SU-DHL-6 (cell line): ENCODE results near the gene DRC7.

Source experiments
- H2AFZ ChIP-seq: fragments of 200-600 bp; sonication (generic); 2 replicates; pipeline ENCODE4 v1.6.1; 2014; ENCODE audit warnings: low read depth, mild to moderate bottlenecking, moderate library complexity, mixed read lengths, antibody characterized with exemption, low read length; ENCODE audit not compliant: severe bottlenecking
- H3F3A ChIP-seq: fragments of 200-600 bp; shearing (Covaris generic); 2 replicates; pipeline ENCODE4 v1.6.0; 2016; ENCODE audit warnings: antibody characterized with exemption, mild to moderate bottlenecking; ENCODE audit not compliant: insufficient read depth
- H3K27ac ChIP-seq: fragments of 200-600 bp; sonication (generic); 2 replicates; pipeline ENCODE4 v1.5.1; 2016; ENCODE audit warnings: low read depth, mild to moderate bottlenecking, low read length, moderate library complexity, mixed read lengths
- H3K27me3 ChIP-seq: fragments of 200-600 bp; sonication (generic), shearing (Covaris generic); 2 replicates; pipeline ENCODE4 v1.6.0; 2014; ENCODE audit warnings: mild to moderate bottlenecking, low read length
- H3K36me3 ChIP-seq: fragments of 200-600 bp; sonication (generic); 2 replicates; pipeline ENCODE4 v1.6.1; 2014; ENCODE audit warnings: mild to moderate bottlenecking, low read length, mixed read lengths
- H3K4me2 ChIP-seq: fragments of 300-600, 200-600 bp; shearing (Covaris generic), sonication (generic); 2 replicates; pipeline ENCODE4 v1.6.0; 2014; ENCODE audit warnings: low read length, low read depth, mild to moderate bottlenecking; ENCODE audit not compliant: poor library complexity, severe bottlenecking
- H3K4me3 ChIP-seq: fragments of 200-600 bp; sonication (generic); 2 replicates; pipeline ENCODE4 v1.5.1; 2014; ENCODE audit warnings: antibody characterized with exemption, low read length, mild to moderate bottlenecking, mixed read lengths; ENCODE audit not compliant: insufficient read depth, poor library complexity, severe bottlenecking
- H3K79me2 ChIP-seq: fragments of 200-600 bp; sonication (generic); 2 replicates; pipeline ENCODE4 v1.6.1; 2014; ENCODE audit warnings: mild to moderate bottlenecking, low read length, moderate library complexity; ENCODE audit not compliant: insufficient read depth
- H3K9ac ChIP-seq: fragments of 200-600 bp; sonication (generic); 2 replicates; pipeline ENCODE4 v1.7.0; 2014; ENCODE audit warnings: mild to moderate bottlenecking, low read length
- H3K9me2 ChIP-seq: fragments of 200-600 bp; sonication (generic); replicated peaks from 2 replicates; pipeline ENCODE4 v1.6.1; 2014; ENCODE audit warnings: low read length; ENCODE audit not compliant: insufficient read depth
- H3K9me3 ChIP-seq: fragments of 200-600 bp; sonication (generic); 2 replicates; pipeline ENCODE4 v1.6.1; 2014; ENCODE audit warnings: low read length, mixed read lengths; ENCODE audit not compliant: insufficient read depth
- H4K20me1 ChIP-seq: fragments of 200-600 bp; sonication (generic); 2 replicates; pipeline ENCODE4 v1.6.1; 2014; ENCODE audit warnings: low read depth, mild to moderate bottlenecking, antibody characterized with exemption, low read length, moderate library complexity, mixed read lengths
- EZH2phosphoT487 ChIP-seq: fragments of 200-600 bp; sonication (generic), shearing (Covaris generic); conservative IDR thresholded peaks from 2 replicates; pipeline ENCODE4 v1.6.1; 2018; ENCODE audit warnings: mild to moderate bottlenecking, antibody characterized with exemption, low read length, moderate library complexity, mixed read lengths
- TF ChIP-seq, protein P1 (sequence below): fragments of 200-600 bp; sonication (generic); IDR thresholded peaks from one replicate; pipeline ENCODE4 v1.5.1; 2017; ENCODE audit warnings: antibody characterized with exemption, mild to moderate bottlenecking, low read length, moderate library complexity; ENCODE audit not compliant: insufficient read depth, poor library complexity, severe bottlenecking

DRC7 gene

GRCh38 chr16:57762365-57763040 lies 67.9 kb downstream of the DRC7 start:
- H3K79me2 ChIP-seq, result no peaks in the 10 kb centered on the region
- H3K27me3 ChIP-seq, result no peaks in the 10 kb centered on the region
- no peak for TF ChIP-seq EZH2phosphoT487
- TF ChIP-seq, protein P1, sequence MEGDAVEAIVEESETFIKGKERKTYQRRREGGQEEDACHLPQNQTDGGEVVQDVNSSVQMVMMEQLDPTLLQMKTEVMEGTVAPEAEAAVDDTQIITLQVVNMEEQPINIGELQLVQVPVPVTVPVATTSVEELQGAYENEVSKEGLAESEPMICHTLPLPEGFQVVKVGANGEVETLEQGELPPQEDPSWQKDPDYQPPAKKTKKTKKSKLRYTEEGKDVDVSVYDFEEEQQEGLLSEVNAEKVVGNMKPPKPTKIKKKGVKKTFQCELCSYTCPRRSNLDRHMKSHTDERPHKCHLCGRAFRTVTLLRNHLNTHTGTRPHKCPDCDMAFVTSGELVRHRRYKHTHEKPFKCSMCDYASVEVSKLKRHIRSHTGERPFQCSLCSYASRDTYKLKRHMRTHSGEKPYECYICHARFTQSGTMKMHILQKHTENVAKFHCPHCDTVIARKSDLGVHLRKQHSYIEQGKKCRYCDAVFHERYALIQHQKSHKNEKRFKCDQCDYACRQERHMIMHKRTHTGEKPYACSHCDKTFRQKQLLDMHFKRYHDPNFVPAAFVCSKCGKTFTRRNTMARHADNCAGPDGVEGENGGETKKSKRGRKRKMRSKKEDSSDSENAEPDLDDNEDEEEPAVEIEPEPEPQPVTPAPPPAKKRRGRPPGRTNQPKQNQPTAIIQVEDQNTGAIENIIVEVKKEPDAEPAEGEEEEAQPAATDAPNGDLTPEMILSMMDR, result no peak
- H3K9me3 ChIP-seq, result no peaks in the 10 kb centered on the region
- H3K36me3 ChIP-seq, result no peaks in the 10 kb centered on the region
- no peak overlapping the region for H3K4me3 ChIP-seq
- H4K20me1 ChIP-seq, result no peaks in the 10 kb centered on the region
- no peaks in the 10 kb centered on the region for H3F3A ChIP-seq
- H3K4me2 ChIP-seq, result no peak overlapping the region
- no peak overlapping the region for H2AFZ ChIP-seq
- no peaks in the 10 kb centered on the region for H3K9me2 ChIP-seq
- no peak overlapping the region for H3K9ac ChIP-seq
- H3K27ac ChIP-seq, result no peak overlapping the region

DNA sequence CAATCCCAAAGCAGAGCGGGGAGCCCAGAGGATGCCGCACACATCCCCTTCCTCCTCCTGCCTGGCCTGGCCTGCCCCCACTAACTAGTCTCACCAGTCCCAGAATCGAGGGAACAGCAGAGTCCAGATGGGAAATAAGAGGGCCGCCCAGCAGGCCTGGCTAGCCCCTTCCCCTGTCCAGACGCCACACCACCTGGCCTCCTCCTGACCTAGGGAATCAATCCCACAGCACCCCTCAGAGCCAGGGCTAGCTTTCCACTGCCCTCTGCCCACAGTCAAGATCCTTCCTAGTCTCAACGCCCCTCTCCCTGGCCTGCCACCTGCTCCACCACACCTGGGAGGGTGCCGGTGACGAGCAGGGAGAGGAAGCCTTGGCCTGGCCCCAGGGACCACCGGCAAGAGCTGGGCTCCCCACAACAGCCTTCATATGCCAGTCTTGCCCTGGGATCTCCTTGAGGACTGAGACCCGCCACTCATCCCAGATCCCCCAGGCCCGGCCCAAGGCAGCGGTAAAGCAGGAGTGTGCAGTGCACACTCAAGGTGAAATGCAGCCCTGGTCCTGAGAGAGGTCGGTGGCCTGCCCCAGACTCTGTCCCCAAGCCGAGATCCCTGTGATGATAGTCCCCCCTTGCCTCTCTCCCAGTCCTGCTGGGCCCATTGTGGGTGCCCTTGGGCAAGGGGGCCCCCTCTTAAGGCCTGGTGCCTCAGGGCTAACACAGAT lies 68.8 kb downstream of the DRC7 start:
- H4K20me1 ChIP-seq, result no peaks in the 10 kb centered on the region
- TF ChIP-seq, protein P1, result no peak
- TF ChIP-seq EZH2phosphoT487, result no peak
- H3K4me3 ChIP-seq, result no peak overlapping the region
- no peaks in the 10 kb centered on the region for H3K9me2 ChIP-seq
- H3K9me3 ChIP-seq, result no peaks in the 10 kb centered on the region
- H3K27me3 ChIP-seq, result no peaks in the 10 kb centered on the region
- H3K27ac ChIP-seq, result no peak overlapping the region
- H3K9ac ChIP-seq, result no peak overlapping the region
- H2AFZ ChIP-seq, result no peak overlapping the region
- no peak overlapping the region for H3K4me2 ChIP-seq
- no peaks in the 10 kb centered on the region for H3K36me3 ChIP-seq
- H3K79me2 ChIP-seq, result no peaks in the 10 kb centered on the region
- no peaks in the 10 kb centered on the region for H3F3A ChIP-seq

DNA sequence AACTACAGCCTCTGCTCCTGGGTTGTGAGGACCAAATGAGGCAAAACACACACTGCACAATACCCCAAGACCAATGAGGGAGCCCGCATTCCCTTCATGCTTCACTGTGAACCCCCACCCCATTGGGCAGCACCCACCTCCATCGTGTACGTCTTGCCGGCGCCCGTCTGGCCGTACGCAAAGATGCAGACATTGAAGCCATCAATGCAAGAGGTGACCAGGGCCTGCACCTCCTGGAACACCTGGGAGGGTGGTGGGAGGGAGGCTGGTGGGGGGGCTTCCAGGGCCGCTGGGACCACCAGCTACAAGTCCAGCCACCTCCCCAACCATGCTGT lies 69.4 kb downstream of the DRC7 start:
- Histone ChIP-seq H3K27me3 (no peaks in the 10 kb centered on the region), H3K9me2 (no peaks in the 10 kb centered on the region), H3K79me2 (no peaks in the 10 kb centered on the region), H3K9ac (no peak overlapping the region), H3K36me3 (no peaks in the 10 kb centered on the region), H3K4me3 (no peak overlapping the region), H3K9me3 (no peaks in the 10 kb centered on the region), H3F3A (no peaks in the 10 kb centered on the region), H3K4me2 (no peak overlapping the region), H3K27ac (no peak overlapping the region), H4K20me1 (no peaks in the 10 kb centered on the region), H2AFZ (no peak overlapping the region)
- TF ChIP-seq, protein P1, result no peak
- no peak for TF ChIP-seq EZH2phosphoT487
